ENCODE measurements around the gene DUSP14.

DUSP14 gene

GRCh38 chr17:37562016-37562745 lies 72.5 kb downstream of the DUSP14 start:
- DNase-seq (ENCODE audit: low spot score) = no peak
